Activated CD4-positive, CD25-positive, alpha-beta regulatory T cell treated with anti-CD3 and anti-CD28 coated beads, Interleukin-2, amount 50 U/mL, for 24 hours (primary cell): ENCODE measurements around the gene RAX.

Source experiments
- ATAC-seq, 2 donors: fragments of 150-1000 bp; cut with Tn5 transposase; one replicate each; pipeline ENCODE4 v1.10.0; 2021; ENCODE audit warnings: mild to moderate bottlenecking in 1 of 2, moderate library complexity in 1 of 2

RAX gene

GRCh38 chr18:59239642-59240041 lies 33.6 kb downstream of the RAX start:
- no peak for ATAC-seq

GRCh38 chr18:59238385-59238784 lies 34.9 kb downstream of the RAX start:
- ATAC-seq, result no peak

- no peak for ATAC-seq
Measured at GRCh38 chr18:59233017-59233410, 40.2 kb downstream of the RAX start.

GRCh38 chr18:59232309-59233016 lies 40.8 kb downstream of the RAX start:
- ATAC-seq, result no peak

GRCh38 chr18:59231877-59232276 lies 41.4 kb downstream of the RAX start:
- no peak for ATAC-seq

- ATAC-seq, result no peak
Measured at GRCh38 chr18:59231114-59231513, 42.1 kb downstream of the RAX start.

GRCh38 chr18:59229701-59230443 lies 43.4 kb downstream of the RAX start:
- ATAC-seq, result no peak

- no peak for ATAC-seq
Measured at GRCh38 chr18:59229191-59229590, 44.1 kb downstream of the RAX start.

- no peak for ATAC-seq
Measured at GRCh38 chr18:59228351-59228750, 44.9 kb downstream of the RAX start.

GRCh38 chr18:59222341-59222740 lies 50.9 kb downstream of the RAX start:
- ATAC-seq, result no peak

- ATAC-seq, result no peak
Measured at GRCh38 chr18:59220784-59221765, 52.2 kb downstream of the RAX start.

GRCh38 chr18:59220164-59220783 lies 53.0 kb downstream of the RAX start:
- no peak for ATAC-seq

- no peak for ATAC-seq
Measured at GRCh38 chr18:59219672-59220163, 53.5 kb downstream of the RAX start, which contains the start of gene GRP. TSS of gene GRP (plus strand) at chr18:59220158. CDS start at chr18:59220266, 108 bp downstream.

- ATAC-seq, result no peak
Measured at GRCh38 chr18:59218018-59218417, 55.2 kb downstream of the RAX start.
